ENCODE data around the gene SYT17. TPM values are rescaled to one million over a fixed set of nuclear protein-coding genes. Genes with fewer than 3 reads are reported as not detected.

SYT17 gene
- total RNA-seq, 1 experiment from 2014 or later = 4.2 TPM

DNA sequence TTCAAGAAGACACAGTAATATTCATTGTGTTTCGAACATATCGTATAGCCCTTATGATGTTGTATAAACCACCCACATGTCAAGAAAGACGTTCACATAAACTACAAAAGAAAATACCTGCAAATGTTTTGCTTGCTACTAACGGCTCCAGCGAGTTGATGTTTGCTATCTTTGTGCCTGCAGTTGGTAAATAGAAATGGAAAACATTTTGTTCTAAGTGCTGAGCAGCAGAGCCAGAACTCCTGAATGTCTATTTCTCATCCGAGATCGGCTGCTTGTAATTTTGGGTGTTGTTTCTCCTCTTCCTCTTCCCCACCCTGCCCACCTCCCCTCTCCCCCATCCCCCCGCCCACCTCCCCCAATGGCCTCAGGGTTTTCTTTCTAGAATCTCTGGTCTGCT lies 5.0 kb downstream of the SYT17 start:
- intact Hi-C loops (cut with micrococcal nuclease; ENCODE audit: unreplicated experiment) = no loop called here
- ChIA-PET CTCF (no interaction called here), POLR2A (no interaction called here)
- BruUV-seq (replicated peaks) = no TSS peak
- Histone ChIP-seq H3K9me3 (no peaks in the 10 kb centered on the region), H3K4me1 (no peaks in the 10 kb centered on the region; the same call in 1 of the 2 replicates), H3K4me3 (ENCODE audit: low read depth, low read length) (no peak overlapping the region), H3K27me3 (replicated peaks; ENCODE audit: control insufficient read depth, insufficient read depth, low read length) (no peaks in the 10 kb centered on the region), H3K36me3 (ENCODE audit: control insufficient read depth, insufficient read depth, low read length) (no peaks in the 10 kb centered on the region)
- Mint-ChIP-seq H3K27ac (ENCODE audit: unreplicated experiment) (no peak overlapping the region), H3K27me3 (ENCODE audit: insufficient read depth, unreplicated experiment) (no peaks in the 10 kb centered on the region), H3K4me3 (ENCODE audit: unreplicated experiment) (no peak overlapping the region), H3K36me3 (ENCODE audit: insufficient read depth, unreplicated experiment) (no peaks in the 10 kb centered on the region), H3K4me1 (ENCODE audit: low read depth, unreplicated experiment) (no peaks in the 10 kb centered on the region), H3K9me3 (ENCODE audit: unreplicated experiment) (no peaks in the 10 kb centered on the region)
- no peak for DNase-seq
- TF ChIP-seq, protein P1, sequence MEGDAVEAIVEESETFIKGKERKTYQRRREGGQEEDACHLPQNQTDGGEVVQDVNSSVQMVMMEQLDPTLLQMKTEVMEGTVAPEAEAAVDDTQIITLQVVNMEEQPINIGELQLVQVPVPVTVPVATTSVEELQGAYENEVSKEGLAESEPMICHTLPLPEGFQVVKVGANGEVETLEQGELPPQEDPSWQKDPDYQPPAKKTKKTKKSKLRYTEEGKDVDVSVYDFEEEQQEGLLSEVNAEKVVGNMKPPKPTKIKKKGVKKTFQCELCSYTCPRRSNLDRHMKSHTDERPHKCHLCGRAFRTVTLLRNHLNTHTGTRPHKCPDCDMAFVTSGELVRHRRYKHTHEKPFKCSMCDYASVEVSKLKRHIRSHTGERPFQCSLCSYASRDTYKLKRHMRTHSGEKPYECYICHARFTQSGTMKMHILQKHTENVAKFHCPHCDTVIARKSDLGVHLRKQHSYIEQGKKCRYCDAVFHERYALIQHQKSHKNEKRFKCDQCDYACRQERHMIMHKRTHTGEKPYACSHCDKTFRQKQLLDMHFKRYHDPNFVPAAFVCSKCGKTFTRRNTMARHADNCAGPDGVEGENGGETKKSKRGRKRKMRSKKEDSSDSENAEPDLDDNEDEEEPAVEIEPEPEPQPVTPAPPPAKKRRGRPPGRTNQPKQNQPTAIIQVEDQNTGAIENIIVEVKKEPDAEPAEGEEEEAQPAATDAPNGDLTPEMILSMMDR (IDR thresholded peaks at IDR 0.05; ENCODE audit: insufficient read depth in 1 of 2, low read depth in 1 of 2, low read length in 1 of 2, severe bottlenecking in 1 of 2, unreplicated experiment in 1 of 2) = no peak

DNA sequence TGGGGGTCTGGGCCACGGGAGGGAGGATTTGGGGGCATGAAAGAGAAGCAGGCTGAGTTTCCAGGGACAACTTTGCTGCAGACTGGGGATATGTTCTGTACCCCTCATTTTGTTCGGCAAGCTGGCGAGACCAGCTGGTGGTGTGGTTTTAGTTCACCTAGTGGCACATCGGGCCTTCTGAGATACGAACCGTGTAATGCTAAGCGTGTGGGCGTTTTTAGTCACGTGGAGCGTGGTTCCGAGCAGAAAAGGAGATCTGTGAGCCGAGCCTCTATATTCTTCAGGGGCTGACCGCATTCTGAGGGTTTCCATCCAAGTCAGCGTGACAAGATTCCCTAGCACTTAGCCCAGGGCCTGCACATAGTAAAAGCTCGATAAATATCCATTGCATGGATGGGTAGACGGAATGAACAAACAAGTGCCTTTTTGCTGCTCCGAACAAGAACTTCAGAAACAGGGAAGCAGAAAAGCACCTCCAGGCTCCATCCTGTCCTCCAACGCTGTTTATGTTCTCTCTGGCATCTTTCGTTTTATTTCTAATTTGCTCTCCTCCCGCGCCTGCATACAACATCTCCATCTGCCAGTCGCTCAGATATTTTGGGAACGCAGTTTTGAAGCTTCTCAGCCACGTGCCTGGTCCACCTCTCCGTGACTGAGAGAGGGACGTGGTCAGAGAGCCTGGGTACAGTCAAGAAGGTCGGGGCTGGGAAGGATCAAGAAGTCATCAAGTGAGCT lies 5.8 kb downstream of the SYT17 start:
- intact Hi-C loops (cut with micrococcal nuclease; ENCODE audit: unreplicated experiment) = no loop called here

DNA sequence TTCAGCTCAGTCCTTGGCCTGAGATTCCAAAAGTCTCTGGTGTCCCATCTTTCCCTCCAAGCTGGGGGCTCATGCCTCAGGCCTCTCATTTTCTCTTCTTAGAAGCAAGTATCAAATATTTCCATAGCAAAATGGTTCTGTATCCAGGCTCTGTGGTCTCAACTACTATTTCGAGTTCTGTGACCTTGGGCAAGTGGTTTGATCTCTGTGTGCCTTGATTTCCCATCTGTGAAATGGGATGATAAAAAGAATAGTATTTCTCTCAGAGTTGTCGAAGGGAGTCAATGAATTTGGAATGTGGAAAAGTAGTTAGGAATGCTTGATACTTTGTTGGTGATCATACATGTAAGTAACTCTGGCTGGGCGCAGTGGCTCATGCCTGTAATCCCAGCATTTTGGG lies 6.4 kb downstream of the SYT17 start:
- CTCF ChIA-PET = no interaction called here

More for the DNA sequence above, 5.8 kb downstream of the SYT17 start:
- TF ChIP-seq, protein P1 (IDR thresholded peaks at IDR 0.05; ENCODE audit: insufficient read depth in 1 of 2, low read depth in 1 of 2, low read length in 1 of 2, severe bottlenecking in 1 of 2, unreplicated experiment in 1 of 2) = no peak
- CTCF ChIA-PET = no interaction called here
- no TSS peak for BruUV-seq (replicated peaks)
- Histone ChIP-seq H3K4me3 (ENCODE audit: low read depth, low read length) (no peak overlapping the region), H3K9me3 (no peaks in the 10 kb centered on the region), H3K36me3 (ENCODE audit: control insufficient read depth, insufficient read depth, low read length) (no peaks in the 10 kb centered on the region), H3K4me1 (no peaks in the 10 kb centered on the region; the same call in 1 of the 2 replicates), H3K27me3 (replicated peaks; ENCODE audit: control insufficient read depth, insufficient read depth, low read length) (no peaks in the 10 kb centered on the region)
- POLR2A ChIA-PET = no interaction called here
- Mint-ChIP-seq H3K27me3 (ENCODE audit: insufficient read depth, unreplicated experiment) (no peaks in the 10 kb centered on the region), H3K9me3 (ENCODE audit: unreplicated experiment) (no peaks in the 10 kb centered on the region), H3K4me3 (ENCODE audit: unreplicated experiment) (no peak overlapping the region), H3K27ac (ENCODE audit: unreplicated experiment) (no peak overlapping the region), H3K4me1 (ENCODE audit: low read depth, unreplicated experiment) (no peaks in the 10 kb centered on the region), H3K36me3 (ENCODE audit: insufficient read depth, unreplicated experiment) (no peaks in the 10 kb centered on the region)
- DNase-seq = no peak

More for the DNA sequence above, 6.4 kb downstream of the SYT17 start:
- Mint-ChIP-seq H3K27me3 (ENCODE audit: insufficient read depth, unreplicated experiment) (no peaks in the 10 kb centered on the region), H3K27ac (ENCODE audit: unreplicated experiment) (no peak overlapping the region), H3K4me1 (ENCODE audit: low read depth, unreplicated experiment) (no peaks in the 10 kb centered on the region), H3K9me3 (ENCODE audit: unreplicated experiment) (no peaks in the 10 kb centered on the region), H3K4me3 (ENCODE audit: unreplicated experiment) (no peak overlapping the region), H3K36me3 (ENCODE audit: insufficient read depth, unreplicated experiment) (no peaks in the 10 kb centered on the region)
- BruUV-seq (replicated peaks) = no TSS peak
- no peak for DNase-seq
- H3K27me3 ChIP-seq (replicated peaks; ENCODE audit: control insufficient read depth, insufficient read depth, low read length) = no peaks in the 10 kb centered on the region
- no peaks in the 10 kb centered on the region for H3K9me3 ChIP-seq
- intact Hi-C loops (cut with micrococcal nuclease; ENCODE audit: unreplicated experiment) = no loop called here
- POLR2A ChIA-PET = no interaction called here
- H3K4me1 ChIP-seq = no peaks in the 10 kb centered on the region
- no peaks in the 10 kb centered on the region for H3K36me3 ChIP-seq (ENCODE audit: control insufficient read depth, insufficient read depth, low read length)
- TF ChIP-seq, protein P1 (IDR thresholded peaks at IDR 0.05; ENCODE audit: insufficient read depth in 1 of 2, low read depth in 1 of 2, low read length in 1 of 2, severe bottlenecking in 1 of 2, unreplicated experiment in 1 of 2) = no peak
- no peak overlapping the region for H3K4me3 ChIP-seq (ENCODE audit: low read depth, low read length)
